Neural progenitor cell (in vitro differentiated cells): ENCODE measurements around the gene COL25A1. TPM values are rescaled to one million over a fixed set of nuclear protein-coding genes. Genes with fewer than 3 reads are reported as not detected.

Experiments
- DNase-seq: peaks from one replicate; pipeline ENCODE4 v3.0.0-alpha.2; 2016; ENCODE audit warnings: low spot score
- H2AFZ ChIP-seq: fragments of 200-600 bp; sonication (generic); replicated peaks from 2 replicates; pipeline ENCODE4 v1.6.1; 2016; ENCODE audit warnings: antibody characterized with exemption
- H3F3A ChIP-seq: fragments of 200-600 bp; sonication (generic); 2 replicates; pipeline ENCODE4 v1.6.1; 2016; ENCODE audit warnings: antibody characterized with exemption, low read depth
- H3K27ac ChIP-seq: fragments of 200-600 bp; sonication (generic); 2 replicates; pipeline ENCODE4 v1.5.1; 2016; ENCODE audit warnings: mild to moderate bottlenecking
- H3K27me3 ChIP-seq: fragments of 200-600 bp; sonication (generic); 2 replicates; pipeline ENCODE4 v1.6.1; 2016; ENCODE audit warnings: mild to moderate bottlenecking, moderate library complexity
- H3K36me3 ChIP-seq: fragments of 200-600 bp; sonication (generic); 2 replicates; pipeline ENCODE4 v1.5.1; 2016
- H3K4me1 ChIP-seq: fragments of 200-600 bp; sonication (generic); 2 replicates; pipeline ENCODE4 v1.6.1; 2016; ENCODE audit warnings: mixed run types
- H3K4me2 ChIP-seq: fragments of 200-600 bp; sonication (generic); 2 replicates; pipeline ENCODE4 v1.6.1; 2016
- H3K4me3 ChIP-seq: fragments of 200-600 bp; sonication (generic); 2 replicates; pipeline ENCODE4 v1.5.1; 2016
- H3K79me2 ChIP-seq: fragments of 200-600 bp; sonication (generic); 2 replicates; pipeline ENCODE4 v1.6.1; 2016; ENCODE audit warnings: low read depth
- H3K9ac ChIP-seq: fragments of 200-600 bp; sonication (generic); 2 replicates; pipeline ENCODE4 v1.6.1; 2016
- H3K9me3 ChIP-seq: fragments of 200-600 bp; sonication (generic); 2 replicates; pipeline ENCODE4 v1.5.1; 2016; ENCODE audit warnings: low read depth
- H4K20me1 ChIP-seq: fragments of 200-600 bp; sonication (generic); 2 replicates; pipeline ENCODE4 v1.6.1; 2016; ENCODE audit warnings: low read depth
- H3K27ac Mint-ChIP-seq: 3 replicates; pipeline ENCODE4 v1.8.0; 2021; ENCODE audit warnings: mixed read lengths
- H3K27me3 Mint-ChIP-seq: 2 replicates; pipeline ENCODE4 v1.8.0; 2022; ENCODE audit warnings: low read depth, mild to moderate bottlenecking, inconsistent platforms, moderate library complexity, mixed read lengths; ENCODE audit not compliant: insufficient read depth
- H3K36me3 Mint-ChIP-seq: 3 replicates; pipeline ENCODE4 v1.8.0; 2021; ENCODE audit warnings: mixed read lengths
- H3K4me1 Mint-ChIP-seq: 3 replicates; pipeline ENCODE4 v1.8.0; 2021; ENCODE audit warnings: mixed read lengths
- H3K4me3 Mint-ChIP-seq: 3 replicates; pipeline ENCODE4 v1.8.0; 2021; ENCODE audit warnings: mild to moderate bottlenecking, moderate library complexity, mixed read lengths
- H3K9me3 Mint-ChIP-seq: 3 replicates; pipeline ENCODE4 v1.8.0; 2020; ENCODE audit warnings: mixed read lengths
- CTCF ChIP-seq: fragments of 200-600 bp; sonication (generic); IDR thresholded peaks from 2 replicates; pipeline ENCODE4 v1.5.1; 2017; ENCODE audit warnings: antibody characterized with exemption, mild to moderate bottlenecking
- EZH2 ChIP-seq: fragments of 200-600 bp; sonication (generic); IDR thresholded peaks from 2 replicates; pipeline ENCODE4 v1.6.1; 2017; ENCODE audit warnings: antibody characterized with exemption, mild to moderate bottlenecking, moderate library complexity
- EZH2phosphoT487 ChIP-seq: fragments of 200-600 bp; sonication (generic); IDR thresholded peaks from 2 replicates; pipeline ENCODE4 v1.6.1; 2017; ENCODE audit warnings: antibody characterized with exemption
- total RNA-seq: library from RNA; depleted of rRNA; stranded (reverse); fragments of >200 nt; gene quantifications from 2 replicates; pipeline ENCODE4 v1.2.3, GENCODE V29; 2015; ENCODE audit warnings: low replicate concordance

Gene COL25A1
- total RNA-seq, 1 donor from 2014 or later, result 1.3 TPM

GRCh38 chr4:108978066-108978465 is 324.4 kb downstream of the COL25A1 start:
- TF ChIP-seq EZH2phosphoT487 (no peak), CTCF (no peak), EZH2 (no peak)
- peaks cover 7% of the 10 kb centered on the region for H3K4me1 ChIP-seq
- no peak overlapping the region for H3K27ac ChIP-seq
- no peaks in the 10 kb centered on the region for H3K9me3 Mint-ChIP-seq
- no peak overlapping the region for H3K9ac ChIP-seq
- DNase-seq, result no peak
- H3K36me3 Mint-ChIP-seq, result no peaks in the 10 kb centered on the region
- H3K4me3 ChIP-seq, result no peak overlapping the region
- H3K36me3 ChIP-seq, result no peaks in the 10 kb centered on the region
- H3F3A ChIP-seq, result no peaks in the 10 kb centered on the region
- no peak overlapping the region for H3K4me3 Mint-ChIP-seq
- no peaks in the 10 kb centered on the region for H3K79me2 ChIP-seq
- H3K4me1 Mint-ChIP-seq, result peaks cover 8% of the 10 kb centered on the region
- H3K27ac Mint-ChIP-seq, result no peak overlapping the region
- no peak overlapping the region for H3K4me2 ChIP-seq
- no peaks in the 10 kb centered on the region for H3K9me3 ChIP-seq
- H3K27me3 ChIP-seq, result no peaks in the 10 kb centered on the region
- no peaks in the 10 kb centered on the region for H4K20me1 ChIP-seq
- no peak overlapping the region for H2AFZ ChIP-seq
- H3K27me3 Mint-ChIP-seq, result no peaks in the 10 kb centered on the region

GRCh38 chr4:108972613-108973283 is 329.7 kb downstream of the COL25A1 start:
- H3K27ac ChIP-seq, result no peak overlapping the region
- no peaks in the 10 kb centered on the region for H4K20me1 ChIP-seq
- no peak overlapping the region for H3K27ac Mint-ChIP-seq
- H3K9me3 ChIP-seq, result no peaks in the 10 kb centered on the region
- no peaks in the 10 kb centered on the region for H3K4me1 ChIP-seq
- TF ChIP-seq EZH2phosphoT487 (no peak), CTCF (no peak), EZH2 (no peak)
- H3K4me2 ChIP-seq, result no peak overlapping the region
- no peaks in the 10 kb centered on the region for H3K9me3 Mint-ChIP-seq
- peak overlapping the region; percentile 1 for H2AFZ ChIP-seq
- no peaks in the 10 kb centered on the region for H3K27me3 ChIP-seq
- no peak overlapping the region for H3K4me3 ChIP-seq
- no peak overlapping the region for H3K4me3 Mint-ChIP-seq
- peaks cover 10% of the 10 kb centered on the region for H3K4me1 Mint-ChIP-seq
- H3K36me3 ChIP-seq, result no peaks in the 10 kb centered on the region
- no peaks in the 10 kb centered on the region for H3F3A ChIP-seq
- DNase-seq, result no peak
- no peak overlapping the region for H3K9ac ChIP-seq
- H3K27me3 Mint-ChIP-seq, result no peaks in the 10 kb centered on the region
- H3K79me2 ChIP-seq, result no peaks in the 10 kb centered on the region
- no peaks in the 10 kb centered on the region for H3K36me3 Mint-ChIP-seq

- Histone ChIP-seq H3K79me2 (no peaks in the 10 kb centered on the region), H3K4me1 (no peaks in the 10 kb centered on the region)
Measured at GRCh38 chr4:108971473-108971872, 331.0 kb downstream of the COL25A1 start.

More at GRCh38 chr4:108971473-108971872, 331.0 kb downstream of the COL25A1 start:
- H3K4me2 ChIP-seq, result no peak overlapping the region
- H3K27ac ChIP-seq, result no peak overlapping the region
- no peak for DNase-seq
- H4K20me1 ChIP-seq, result no peaks in the 10 kb centered on the region
- H3K27me3 Mint-ChIP-seq, result no peaks in the 10 kb centered on the region
- peaks cover 14% of the 10 kb centered on the region for H3K4me1 Mint-ChIP-seq
- H3K27ac Mint-ChIP-seq, result no peak overlapping the region
- H3K36me3 Mint-ChIP-seq, result no peaks in the 10 kb centered on the region
- no peak for TF ChIP-seq EZH2phosphoT487
- no peak for TF ChIP-seq EZH2
- no peak for TF ChIP-seq CTCF
- H3K4me3 ChIP-seq, result no peak overlapping the region
- H2AFZ ChIP-seq, result no peak overlapping the region
- no peaks in the 10 kb centered on the region for H3K9me3 ChIP-seq
- no peak overlapping the region for H3K9ac ChIP-seq
- H3K27me3 ChIP-seq, result no peaks in the 10 kb centered on the region
- H3K4me3 Mint-ChIP-seq, result no peak overlapping the region
- no peaks in the 10 kb centered on the region for H3K36me3 ChIP-seq
- no peaks in the 10 kb centered on the region for H3K9me3 Mint-ChIP-seq
- no peaks in the 10 kb centered on the region for H3F3A ChIP-seq
